KMS-11 (cell line): ENCODE data around the gene TLX1.

Experiments
- H2AFZ ChIP-seq: fragments of 200-600 bp; sonication (generic); 2 replicates; pipeline ENCODE4 v1.6.1; 2016; ENCODE audit warnings: antibody characterized with exemption, mixed run types, low read depth
- H3K27ac ChIP-seq: fragments of 200-600 bp; sonication (generic); 2 replicates; pipeline ENCODE4 v1.6.1; 2016; ENCODE audit warnings: mild to moderate bottlenecking, mixed run types
- H3K27me3 ChIP-seq: fragments of 200-600 bp; sonication (generic); 2 replicates; pipeline ENCODE4 v1.6.1; 2017; ENCODE audit warnings: mild to moderate bottlenecking, low read depth, mixed run types, moderate library complexity; ENCODE audit not compliant: insufficient read depth
- H3K36me3 ChIP-seq: fragments of 200-600 bp; sonication (generic); 2 replicates; pipeline ENCODE4 v1.6.1; 2017; ENCODE audit warnings: mild to moderate bottlenecking, mixed run types; ENCODE audit not compliant: insufficient read depth
- H3K4me1 ChIP-seq: fragments of 200-600 bp; sonication (generic); 2 replicates; pipeline ENCODE4 v1.6.1; 2016; ENCODE audit warnings: mild to moderate bottlenecking, low read depth, mixed run types; ENCODE audit not compliant: poor library complexity, severe bottlenecking
- H3K4me2 ChIP-seq: fragments of 200-600 bp; sonication (generic); 2 replicates; pipeline ENCODE4 v1.7.0; 2016; ENCODE audit warnings: mild to moderate bottlenecking, mixed run types
- H3K4me3 ChIP-seq: fragments of 200-600 bp; sonication (generic); IDR thresholded peaks from 2 replicates; pipeline ENCODE4 v1.6.1; 2017; ENCODE audit warnings: low read depth, low read length, mixed read lengths; ENCODE audit not compliant: insufficient read depth
- H3K79me2 ChIP-seq: fragments of 200-600 bp; sonication (generic); 2 replicates; pipeline ENCODE4 v1.6.1; 2016; ENCODE audit warnings: low read depth, mixed run types; ENCODE audit not compliant: insufficient read depth
- H3K9ac ChIP-seq: fragments of 200-600 bp; sonication (generic); 2 replicates; pipeline ENCODE4 v1.6.1; 2016; ENCODE audit warnings: mild to moderate bottlenecking, mixed run types
- H4K20me1 ChIP-seq: fragments of 200-600 bp; sonication (generic); 2 replicates; pipeline ENCODE4 v1.6.1; 2016; ENCODE audit warnings: mild to moderate bottlenecking, mixed run types; ENCODE audit not compliant: insufficient read depth
- TF ChIP-seq, protein P1 (sequence below): fragments of 200-600 bp; sonication (generic); conservative IDR thresholded peaks from 2 replicates; pipeline ENCODE4 v1.6.1; 2017; ENCODE audit warnings: low read depth, mild to moderate bottlenecking, antibody characterized with exemption, low read length, moderate library complexity, mixed read lengths

Gene TLX1

GRCh38 chr10:101126684-101127628 is 4.1 kb upstream of the TLX1 start:
- Histone ChIP-seq H2AFZ (no peak overlapping the region), H3K4me3 (no peak overlapping the region), H3K9ac (no peak overlapping the region), H3K27ac (no peak overlapping the region), H4K20me1 (no peaks in the 10 kb centered on the region), H3K4me2 (no peak overlapping the region), H3K27me3 (peaks cover 34% of the 10 kb centered on the region; the same call in 1 of the 2 replicates), H3K4me1 (no peaks in the 10 kb centered on the region), H3K79me2 (no peaks in the 10 kb centered on the region), H3K36me3 (no peaks in the 10 kb centered on the region)
- TF ChIP-seq, protein P1, sequence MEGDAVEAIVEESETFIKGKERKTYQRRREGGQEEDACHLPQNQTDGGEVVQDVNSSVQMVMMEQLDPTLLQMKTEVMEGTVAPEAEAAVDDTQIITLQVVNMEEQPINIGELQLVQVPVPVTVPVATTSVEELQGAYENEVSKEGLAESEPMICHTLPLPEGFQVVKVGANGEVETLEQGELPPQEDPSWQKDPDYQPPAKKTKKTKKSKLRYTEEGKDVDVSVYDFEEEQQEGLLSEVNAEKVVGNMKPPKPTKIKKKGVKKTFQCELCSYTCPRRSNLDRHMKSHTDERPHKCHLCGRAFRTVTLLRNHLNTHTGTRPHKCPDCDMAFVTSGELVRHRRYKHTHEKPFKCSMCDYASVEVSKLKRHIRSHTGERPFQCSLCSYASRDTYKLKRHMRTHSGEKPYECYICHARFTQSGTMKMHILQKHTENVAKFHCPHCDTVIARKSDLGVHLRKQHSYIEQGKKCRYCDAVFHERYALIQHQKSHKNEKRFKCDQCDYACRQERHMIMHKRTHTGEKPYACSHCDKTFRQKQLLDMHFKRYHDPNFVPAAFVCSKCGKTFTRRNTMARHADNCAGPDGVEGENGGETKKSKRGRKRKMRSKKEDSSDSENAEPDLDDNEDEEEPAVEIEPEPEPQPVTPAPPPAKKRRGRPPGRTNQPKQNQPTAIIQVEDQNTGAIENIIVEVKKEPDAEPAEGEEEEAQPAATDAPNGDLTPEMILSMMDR, result no peak

- Histone ChIP-seq H3K9ac (no peak overlapping the region), H4K20me1 (no peaks in the 10 kb centered on the region), H3K4me3 (no peak overlapping the region), H2AFZ (no peak overlapping the region), H3K4me2 (no peak overlapping the region), H3K27me3 (peaks cover 48% of the 10 kb centered on the region), H3K4me1 (no peaks in the 10 kb centered on the region), H3K27ac (no peak overlapping the region), H3K36me3 (no peaks in the 10 kb centered on the region), H3K79me2 (no peaks in the 10 kb centered on the region)
- TF ChIP-seq, protein P1, result no peak
These were observed 959 bp upstream of the TLX1 start for GRCh38 chr10:101130141-101130540.

GRCh38 chr10:101131962-101132635 is 999 bp downstream of the TLX1 start:
- Histone ChIP-seq H3K4me3 (no peak overlapping the region), H3K36me3 (no peaks in the 10 kb centered on the region), H3K4me2 (no peak overlapping the region), H3K27ac (no peak overlapping the region), H3K27me3 (peaks cover 51% of the 10 kb centered on the region), H3K4me1 (no peaks in the 10 kb centered on the region), H2AFZ (no peak overlapping the region), H3K79me2 (no peaks in the 10 kb centered on the region), H4K20me1 (no peaks in the 10 kb centered on the region), H3K9ac (no peak overlapping the region)
- TF ChIP-seq, protein P1, result no peak

DNA sequence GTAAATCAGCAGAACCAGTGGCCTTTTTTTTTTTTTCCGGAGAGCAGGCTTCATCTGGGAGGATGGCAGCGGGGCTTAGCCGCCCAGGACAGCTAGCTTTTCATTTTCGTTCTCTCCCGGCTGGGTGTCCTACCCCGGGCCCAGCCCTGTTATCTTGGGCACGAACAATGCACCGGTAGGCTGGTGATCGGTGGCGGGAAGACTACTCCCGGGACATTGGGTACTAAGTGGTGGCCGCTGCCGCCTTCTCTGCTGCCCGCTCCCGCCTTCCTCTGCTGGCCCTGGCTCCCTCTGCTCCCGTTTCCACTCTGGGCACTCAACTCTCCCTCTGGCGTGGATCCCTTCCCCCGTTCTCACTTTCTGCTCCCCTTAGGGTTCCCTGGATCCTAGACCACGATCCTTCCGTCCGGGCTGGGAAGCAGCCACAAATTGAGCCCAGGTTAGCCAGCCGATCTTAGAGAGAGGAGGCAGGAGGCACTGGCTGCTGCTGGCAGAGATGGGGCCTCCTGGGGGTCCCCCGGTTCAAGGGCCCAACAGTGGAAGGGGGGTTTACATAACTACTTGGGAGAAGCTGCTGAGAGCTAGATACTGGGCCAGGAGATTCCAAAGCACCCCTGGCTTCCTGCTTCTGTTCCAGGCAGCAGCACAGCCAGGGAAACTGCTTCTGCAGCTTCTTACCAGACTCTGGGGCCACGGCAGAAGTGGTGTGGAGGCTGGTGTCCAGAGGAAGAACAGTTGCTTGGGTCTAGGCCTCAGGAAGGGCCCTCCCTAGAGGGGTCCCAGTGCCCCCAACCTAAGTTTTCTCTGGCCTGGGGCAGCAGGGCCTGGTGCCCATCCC is 1.8 kb downstream of the TLX1 start:
- peaks cover 48% of the 10 kb centered on the region for H3K27me3 ChIP-seq
- no peaks in the 10 kb centered on the region for H4K20me1 ChIP-seq
- TF ChIP-seq, protein P1, result no peak

More for the DNA sequence above, 1.8 kb downstream of the TLX1 start:
- Histone ChIP-seq H3K36me3 (no peaks in the 10 kb centered on the region), H3K4me3 (no peak overlapping the region), H2AFZ (no peak overlapping the region), H3K9ac (no peak overlapping the region), H3K79me2 (no peaks in the 10 kb centered on the region), H3K4me2 (no peak overlapping the region), H3K27ac (no peak overlapping the region), H3K4me1 (no peaks in the 10 kb centered on the region)
